Measurements from ENCODE around the gene RPL31. TPM values are rescaled to one million over a fixed set of nuclear protein-coding genes. Genes with fewer than 3 reads are reported as not detected.
A peak's percentile ranks its signal among the peaks of the same experiment; 100 is the strongest.

RPL31 gene
- total and polyA plus RNA-seq, 2 experiments from 2014 or later: 1,256 to 1,571 TPM

- H3K9me3 ChIP-seq (ENCODE audit: low read depth): no peaks in the 10 kb centered on the region
- TF ChIP-seq CTCF (IDR thresholded peaks at IDR 0.05; ENCODE audit: poor library complexity) (peak; percentile 95), EZH2phosphoT487 (IDR thresholded peaks at IDR 0.05; ENCODE audit: low read depth, severe bottlenecking, unreplicated experiment) (no peak), EZH2 (IDR thresholded peaks at IDR 0.05; ENCODE audit: borderline replicate concordance) (no peak)
- 39% methylated on average over 7 of the region's 7 CpGs for WGBS (ENCODE audit: low lambda C conversion rate, missing lambda C conversion rate)
- no peaks in the 10 kb centered on the region for H3K79me2 ChIP-seq
- H3K4me2 ChIP-seq: no peak overlapping the region
- H3K36me3 ChIP-seq (replicated peaks; ENCODE audit: insufficient read depth, low read depth): no peaks in the 10 kb centered on the region
- H3K27me3 ChIP-seq: no peaks in the 10 kb centered on the region
- no peak overlapping the region for H3K27ac ChIP-seq
- H3K4me1 ChIP-seq (ENCODE audit: insufficient read depth): peaks cover 21% of the 10 kb centered on the region
- no peak overlapping the region for H2AFZ ChIP-seq
- H4K20me1 ChIP-seq (ENCODE audit: insufficient read depth, poor library complexity, severe bottlenecking): no peaks in the 10 kb centered on the region
- H3K4me3 ChIP-seq: no peak overlapping the region
- peak; percentile 87 for DNase-seq (ENCODE audit: low spot score)
- H3K9me2 ChIP-seq (replicated peaks; ENCODE audit: insufficient read depth): no peaks in the 10 kb centered on the region
Observed at GRCh38 chr2:100984892-100985307, 17.2 kb upstream of the RPL31 start.

- Histone ChIP-seq H3K79me2 (no peaks in the 10 kb centered on the region), H3K27me3 (no peaks in the 10 kb centered on the region), H3K9me2 (replicated peaks; ENCODE audit: insufficient read depth) (no peaks in the 10 kb centered on the region), H2AFZ (no peak overlapping the region), H3K4me1 (ENCODE audit: insufficient read depth) (peaks cover 16% of the 10 kb centered on the region), H4K20me1 (ENCODE audit: insufficient read depth, poor library complexity, severe bottlenecking) (no peaks in the 10 kb centered on the region), H3K36me3 (replicated peaks; ENCODE audit: insufficient read depth, low read depth) (no peaks in the 10 kb centered on the region), H3K4me2 (no peak overlapping the region), H3K4me3 (no peak overlapping the region), H3K9me3 (ENCODE audit: low read depth) (no peaks in the 10 kb centered on the region), H3K27ac (no peak overlapping the region)
- WGBS (ENCODE audit: low lambda C conversion rate, missing lambda C conversion rate): 92% methylated on average over 11 of the region's 11 CpGs
- no peak for TF ChIP-seq EZH2 (IDR thresholded peaks at IDR 0.05; ENCODE audit: borderline replicate concordance)
- TF ChIP-seq CTCF (IDR thresholded peaks at IDR 0.05; ENCODE audit: poor library complexity): no peak
- no peak for TF ChIP-seq EZH2phosphoT487 (IDR thresholded peaks at IDR 0.05; ENCODE audit: low read depth, severe bottlenecking, unreplicated experiment)
- DNase-seq (ENCODE audit: low spot score): no peak
Observed at GRCh38 chr2:100986157-100986556, 15.9 kb upstream of the RPL31 start.

- Histone ChIP-seq H4K20me1 (ENCODE audit: insufficient read depth, poor library complexity, severe bottlenecking) (no peaks in the 10 kb centered on the region), H3K4me3 (no peak overlapping the region), H2AFZ (no peak overlapping the region), H3K9me3 (ENCODE audit: low read depth) (no peaks in the 10 kb centered on the region), H3K36me3 (replicated peaks; ENCODE audit: insufficient read depth, low read depth) (no peaks in the 10 kb centered on the region), H3K27ac (no peak overlapping the region), H3K27me3 (no peaks in the 10 kb centered on the region), H3K4me2 (no peak overlapping the region), H3K79me2 (no peaks in the 10 kb centered on the region), H3K9me2 (replicated peaks; ENCODE audit: insufficient read depth) (no peaks in the 10 kb centered on the region), H3K4me1 (ENCODE audit: insufficient read depth) (peaks cover 16% of the 10 kb centered on the region)
- TF ChIP-seq CTCF (IDR thresholded peaks at IDR 0.05; ENCODE audit: poor library complexity): no peak
- TF ChIP-seq EZH2 (IDR thresholded peaks at IDR 0.05; ENCODE audit: borderline replicate concordance): no peak
- no peak for TF ChIP-seq EZH2phosphoT487 (IDR thresholded peaks at IDR 0.05; ENCODE audit: low read depth, severe bottlenecking, unreplicated experiment)
- WGBS (ENCODE audit: low lambda C conversion rate, missing lambda C conversion rate): 84% methylated on average over 3 of the region's 3 CpGs
- DNase-seq (ENCODE audit: low spot score): no peak
Observed at GRCh38 chr2:100987536-100987935, 14.6 kb upstream of the RPL31 start.

GRCh38 chr2:100987974-100988373, 14.1 kb upstream of the RPL31 start:
- H3K4me2 ChIP-seq: no peak overlapping the region
- H3K27me3 ChIP-seq: no peaks in the 10 kb centered on the region
- no peaks in the 10 kb centered on the region for H3K9me3 ChIP-seq (ENCODE audit: low read depth)
- 87% methylated on average over 4 of the region's 4 CpGs for WGBS (ENCODE audit: low lambda C conversion rate, missing lambda C conversion rate)
- no peaks in the 10 kb centered on the region for H3K9me2 ChIP-seq (replicated peaks; ENCODE audit: insufficient read depth)
- TF ChIP-seq EZH2 (IDR thresholded peaks at IDR 0.05; ENCODE audit: borderline replicate concordance): no peak
- no peak for TF ChIP-seq EZH2phosphoT487 (IDR thresholded peaks at IDR 0.05; ENCODE audit: low read depth, severe bottlenecking, unreplicated experiment)
- DNase-seq (ENCODE audit: low spot score): no peak
- no peaks in the 10 kb centered on the region for H4K20me1 ChIP-seq (ENCODE audit: insufficient read depth, poor library complexity, severe bottlenecking)
- no peak overlapping the region for H2AFZ ChIP-seq
- no peaks in the 10 kb centered on the region for H3K36me3 ChIP-seq (replicated peaks; ENCODE audit: insufficient read depth, low read depth)
- H3K4me3 ChIP-seq: no peak overlapping the region
- peaks cover 16% of the 10 kb centered on the region for H3K4me1 ChIP-seq (ENCODE audit: insufficient read depth)
- H3K27ac ChIP-seq: no peak overlapping the region
- H3K79me2 ChIP-seq: no peaks in the 10 kb centered on the region

All from hepatocyte (in vitro differentiated cells).